ENCODE measurements around the gene ATP2B2. TPM values are rescaled to one million over a fixed set of nuclear protein-coding genes. Genes with fewer than 3 reads are reported as not detected.
A peak's percentile ranks its signal among the peaks of the same experiment; 100 is the strongest.
"Not testable (repeated sequence)": the region's sequence is repeated elsewhere in the genome, so short reads cannot be mapped to it uniquely, and the experiment has no call there.

ATP2B2 gene
- total RNA-seq, 1 donor from 2014 or later: 0.06 TPM

DNA sequence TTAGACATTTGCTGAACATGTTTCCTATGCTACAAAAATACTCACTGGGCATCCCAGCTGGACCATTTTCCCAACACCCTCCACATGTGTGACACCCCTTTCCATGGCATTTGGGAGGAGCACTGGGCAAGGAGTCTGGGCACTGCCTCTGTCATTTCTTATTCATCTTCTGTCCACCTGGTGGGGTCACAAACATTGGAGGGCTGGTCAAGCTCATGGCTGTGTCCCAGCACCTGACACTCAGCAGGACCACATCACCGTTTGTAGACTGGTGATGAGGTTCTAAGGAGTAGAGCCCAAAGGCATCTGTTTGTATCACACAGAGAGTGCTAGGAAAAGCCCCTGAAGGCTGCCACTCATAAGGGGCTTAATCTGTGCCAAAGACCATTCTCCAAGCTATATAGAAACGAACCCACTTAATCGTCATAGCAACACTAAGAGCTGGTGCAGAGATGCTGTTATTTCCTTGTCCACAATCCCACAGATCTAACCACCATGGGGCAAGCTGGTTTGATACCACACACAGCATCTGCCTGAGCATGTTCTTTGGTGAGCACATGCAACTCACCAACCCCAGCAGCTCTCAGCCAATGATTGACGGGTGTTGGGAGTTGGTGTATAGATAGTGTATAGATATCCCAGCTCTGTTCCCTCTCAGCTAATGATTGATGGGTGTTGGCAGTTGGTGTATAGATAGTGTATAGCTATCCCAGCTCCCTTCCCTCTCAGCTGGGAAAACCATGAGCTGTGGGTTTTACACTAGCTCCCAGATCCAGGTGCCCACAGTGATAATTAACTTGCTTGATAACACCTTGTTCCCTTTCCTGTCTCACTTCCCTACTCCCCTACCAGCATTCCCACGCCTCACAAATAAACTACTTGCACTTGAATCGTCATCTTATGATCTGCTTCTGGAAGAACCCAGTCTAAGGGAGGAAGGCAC lies 42.7 kb upstream of the ATP2B2 start:
- Histone ChIP-seq H3K9me3 (no peaks in the 10 kb centered on the region), H3K36me3 (no peaks in the 10 kb centered on the region), H3K4me1 (no peaks in the 10 kb centered on the region), H3K27ac (no peak overlapping the region), H3K27me3 (peaks cover 10% of the 10 kb centered on the region), H3K4me3 (no peak overlapping the region)
- ATAC-seq: no peak
- peak; percentile 13 for DNase-seq
- intact Hi-C loops (cut with DNase I): no loop called here
- TF ChIP-seq, protein P1, sequence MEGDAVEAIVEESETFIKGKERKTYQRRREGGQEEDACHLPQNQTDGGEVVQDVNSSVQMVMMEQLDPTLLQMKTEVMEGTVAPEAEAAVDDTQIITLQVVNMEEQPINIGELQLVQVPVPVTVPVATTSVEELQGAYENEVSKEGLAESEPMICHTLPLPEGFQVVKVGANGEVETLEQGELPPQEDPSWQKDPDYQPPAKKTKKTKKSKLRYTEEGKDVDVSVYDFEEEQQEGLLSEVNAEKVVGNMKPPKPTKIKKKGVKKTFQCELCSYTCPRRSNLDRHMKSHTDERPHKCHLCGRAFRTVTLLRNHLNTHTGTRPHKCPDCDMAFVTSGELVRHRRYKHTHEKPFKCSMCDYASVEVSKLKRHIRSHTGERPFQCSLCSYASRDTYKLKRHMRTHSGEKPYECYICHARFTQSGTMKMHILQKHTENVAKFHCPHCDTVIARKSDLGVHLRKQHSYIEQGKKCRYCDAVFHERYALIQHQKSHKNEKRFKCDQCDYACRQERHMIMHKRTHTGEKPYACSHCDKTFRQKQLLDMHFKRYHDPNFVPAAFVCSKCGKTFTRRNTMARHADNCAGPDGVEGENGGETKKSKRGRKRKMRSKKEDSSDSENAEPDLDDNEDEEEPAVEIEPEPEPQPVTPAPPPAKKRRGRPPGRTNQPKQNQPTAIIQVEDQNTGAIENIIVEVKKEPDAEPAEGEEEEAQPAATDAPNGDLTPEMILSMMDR (IDR thresholded peaks at IDR 0.05): no peak

DNA sequence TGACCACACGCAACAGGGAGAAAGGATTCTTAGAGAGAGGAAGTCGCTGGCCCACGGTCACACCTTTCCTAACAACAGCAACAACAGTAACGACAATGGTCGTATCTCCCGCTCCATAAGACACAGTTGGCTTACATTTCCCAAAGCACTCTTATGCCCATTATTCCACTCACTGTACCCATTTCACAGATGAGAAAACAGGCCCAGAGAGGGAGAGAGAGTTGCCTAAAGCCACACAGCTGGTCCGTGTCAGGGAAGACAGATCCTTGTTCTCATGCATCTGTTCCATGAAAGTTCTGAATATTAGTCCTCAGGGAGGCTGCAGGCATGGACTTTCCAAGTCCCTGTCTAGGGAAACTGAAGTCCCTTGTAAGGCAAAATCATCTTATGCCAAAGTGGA lies 42.0 kb upstream of the ATP2B2 start:
- DNase-seq: no peak
- H3K9me3 ChIP-seq: no peaks in the 10 kb centered on the region
- H3K4me3 ChIP-seq: no peak overlapping the region
- no peaks in the 10 kb centered on the region for H3K4me1 ChIP-seq
- TF ChIP-seq, protein P1 (IDR thresholded peaks at IDR 0.05): no peak
- intact Hi-C loops (cut with DNase I): no loop called here
- H3K27ac ChIP-seq: no peak overlapping the region
- peaks cover 9% of the 10 kb centered on the region for H3K27me3 ChIP-seq
- H3K36me3 ChIP-seq: no peaks in the 10 kb centered on the region
- no peak for ATAC-seq

DNA sequence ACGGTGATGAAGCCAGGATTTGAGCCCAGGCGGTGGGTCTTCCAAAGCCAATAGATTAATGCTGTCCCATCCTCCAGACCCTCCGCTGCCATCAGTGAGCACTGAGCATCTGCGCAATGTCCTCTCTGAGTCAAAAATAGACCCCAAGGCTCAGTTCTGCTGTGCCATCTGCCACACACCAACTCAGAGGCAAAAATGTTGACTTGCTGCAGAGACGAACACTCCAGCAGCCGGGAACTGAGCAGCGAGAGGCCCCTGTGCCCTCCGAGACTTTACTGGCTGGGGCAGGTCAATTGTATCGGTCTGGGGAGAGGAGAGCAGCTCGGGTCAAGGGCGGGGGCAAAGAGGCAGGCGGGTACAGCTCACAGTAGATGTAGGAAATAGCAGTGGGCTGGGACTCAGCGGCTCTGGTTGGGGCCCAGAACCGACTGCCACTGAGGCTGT lies 41.5 kb upstream of the ATP2B2 start:
- Histone ChIP-seq H3K9me3 (no peaks in the 10 kb centered on the region), H3K4me1 (no peaks in the 10 kb centered on the region), H3K36me3 (no peaks in the 10 kb centered on the region), H3K27ac (no peak overlapping the region), H3K4me3 (no peak overlapping the region), H3K27me3 (peaks cover 3% of the 10 kb centered on the region)
- intact Hi-C loops (cut with DNase I): no loop called here
- ATAC-seq: no peak
- TF ChIP-seq, protein P1 (IDR thresholded peaks at IDR 0.05): no peak
- DNase-seq: peak; percentile 28

DNA sequence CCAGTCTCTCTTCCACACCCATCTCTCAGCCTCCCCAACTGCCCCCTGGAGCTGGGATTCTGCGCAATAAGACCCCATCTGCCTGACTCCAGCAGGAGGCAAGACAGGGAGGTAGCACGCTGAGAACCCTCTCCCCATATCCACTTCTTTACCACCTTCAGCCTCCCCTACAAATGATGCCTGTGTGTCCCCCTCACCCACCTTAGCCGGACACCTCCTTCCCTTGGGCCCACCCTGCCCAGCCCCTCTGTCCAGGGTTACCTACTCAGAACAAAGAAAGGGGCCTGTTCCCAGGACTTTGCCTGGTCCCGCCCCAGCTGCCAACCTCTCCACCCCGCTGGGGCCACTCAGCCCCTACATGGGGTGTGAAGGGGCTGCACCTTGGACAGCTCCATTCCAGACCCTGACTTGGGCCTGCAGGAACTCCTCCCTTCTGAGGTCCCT lies 40.8 kb upstream of the ATP2B2 start:
- ATAC-seq: peak; percentile 10
- Histone ChIP-seq H3K4me3 (no peak overlapping the region), H3K9me3 (no peaks in the 10 kb centered on the region), H3K27ac (no peak overlapping the region), H3K36me3 (no peaks in the 10 kb centered on the region), H3K27me3 (no peaks in the 10 kb centered on the region), H3K4me1 (no peaks in the 10 kb centered on the region)
- peak; percentile 56 for DNase-seq
- intact Hi-C loops (cut with DNase I): no loop called here
- TF ChIP-seq, protein P1 (IDR thresholded peaks at IDR 0.05): no peak

DNA sequence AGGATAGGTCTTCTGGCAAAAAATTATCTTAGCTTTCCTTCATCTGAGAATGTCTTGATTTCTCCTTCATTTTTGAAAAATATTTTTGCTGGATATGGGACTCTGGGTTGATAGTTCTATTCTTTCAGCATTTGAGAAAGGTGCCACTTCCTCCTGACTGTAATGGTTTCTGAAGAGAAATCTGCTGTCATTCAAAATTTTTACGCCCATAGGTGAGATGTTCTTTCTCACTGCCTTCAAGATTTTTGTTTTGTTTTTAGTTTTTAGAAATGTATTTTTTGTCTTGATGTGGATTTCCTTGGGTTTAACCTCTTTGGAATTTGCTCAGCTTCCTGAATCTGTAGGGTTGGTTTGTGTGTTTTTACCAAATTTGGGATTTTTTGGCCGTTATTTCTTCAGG lies 37.1 kb upstream of the ATP2B2 start:
- Histone ChIP-seq H3K36me3 (no peaks in the 10 kb centered on the region), H3K27ac (no peak overlapping the region), H3K4me1 (no peaks in the 10 kb centered on the region), H3K27me3 (peaks cover 3% of the 10 kb centered on the region), H3K9me3 (no peaks in the 10 kb centered on the region), H3K4me3 (no peak overlapping the region)
- ATAC-seq (no peak), DNase-seq (no peak)
- TF ChIP-seq, protein P1 (IDR thresholded peaks at IDR 0.05): no peak
- intact Hi-C loops (cut with DNase I): no loop called here

DNA sequence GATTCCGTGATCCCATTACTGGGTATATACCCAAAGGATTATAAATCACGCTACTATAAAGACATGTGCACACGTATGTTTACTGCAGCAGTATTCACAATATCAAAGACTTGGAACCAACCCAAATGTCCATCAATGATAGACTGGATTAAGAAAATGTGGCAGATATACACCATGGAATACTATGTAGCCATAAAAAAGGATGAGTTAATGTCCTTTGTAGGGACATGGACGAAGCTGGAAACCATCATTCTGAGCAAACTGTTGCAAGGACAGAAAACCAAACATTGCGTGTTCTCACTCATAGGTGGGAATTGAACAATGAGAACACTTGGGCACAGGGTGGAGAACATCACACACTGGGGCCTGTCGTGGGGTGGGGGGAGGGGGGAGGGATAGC lies 35.0 kb upstream of the ATP2B2 start:
- H3K36me3 ChIP-seq; H3K4me1 ChIP-seq; DNase-seq; H3K4me3 ChIP-seq; H3K27me3 ChIP-seq; ATAC-seq; H3K9me3 ChIP-seq; H3K27ac ChIP-seq; intact Hi-C loops (cut with DNase I): not testable (repeated sequence)

Data from upper lobe of right lung (tissue), 1 donor.